Parathyroid adenoma (tissue), 2 donors: ENCODE data around the gene LPO.

ENCODE experiments used
- H2AFZ ChIP-seq: fragments of 300-600 bp; sonication (generic); one replicate; pipeline ENCODE4 v1.7.0; 2017; ENCODE audit warnings: antibody characterized with exemption, mild to moderate bottlenecking
- H3K27ac ChIP-seq: fragments of 300-600 bp; sonication (generic); one replicate; pipeline ENCODE4 v1.7.0; 2017
- H3K27me3 ChIP-seq: fragments of 300-600 bp; sonication (generic); one replicate; pipeline ENCODE4 v1.7.0; 2017; ENCODE audit warnings: low read length; ENCODE audit not compliant: control insufficient read depth, insufficient read depth
- H3K36me3 ChIP-seq: fragments of 300-600 bp; sonication (generic); one replicate; pipeline ENCODE4 v1.7.0; 2017; ENCODE audit warnings: low read length; ENCODE audit not compliant: control insufficient read depth, insufficient read depth
- H3K4me1 ChIP-seq: fragments of 300-600 bp; sonication (generic); one replicate; pipeline ENCODE4 v1.7.0; 2017; ENCODE audit warnings: control low read depth
- H3K4me2 ChIP-seq: fragments of 300-600 bp; sonication (generic); one replicate; pipeline ENCODE4 v1.7.0; 2017; ENCODE audit warnings: low read length
- H3K4me3 ChIP-seq: fragments of 300-600 bp; sonication (generic); one replicate; pipeline ENCODE4 v1.7.0; 2017; ENCODE audit warnings: low read depth, low read length
- H3K79me2 ChIP-seq: fragments of 300-600 bp; sonication (generic); one replicate; pipeline ENCODE4 v1.7.0; 2017; ENCODE audit warnings: control low read depth
- H3K9ac ChIP-seq: fragments of 300-600 bp; sonication (generic); one replicate; pipeline ENCODE4 v1.7.0; 2017; ENCODE audit warnings: mild to moderate bottlenecking
- H3K9me3 ChIP-seq: fragments of 300-600 bp; sonication (generic); one replicate; pipeline ENCODE4 v1.7.0; 2017; ENCODE audit warnings: low read length; ENCODE audit not compliant: control insufficient read depth
- CTCF ChIP-seq: fragments of 300-600 bp; sonication (generic); IDR thresholded peaks from one replicate; pipeline ENCODE4 v1.7.0; 2017; ENCODE audit warnings: antibody characterized with exemption, mild to moderate bottlenecking
- donor health status: primary hyperparathyroidism.

The LPO gene

GRCh38 chr17:58315281-58315711 lies 76.9 kb downstream of the LPO start:
- H3K4me3 ChIP-seq = no peak overlapping the region
- H3K9me3 ChIP-seq = no peaks in the 10 kb centered on the region
- no peak overlapping the region for H2AFZ ChIP-seq
- H3K4me1 ChIP-seq = no peaks in the 10 kb centered on the region
- H3K79me2 ChIP-seq = no peaks in the 10 kb centered on the region
- no peak for TF ChIP-seq CTCF
- no peak overlapping the region for H3K27ac ChIP-seq
- H3K9ac ChIP-seq = no peak overlapping the region
- H3K36me3 ChIP-seq = no peaks in the 10 kb centered on the region
- no peaks in the 10 kb centered on the region for H3K27me3 ChIP-seq
- H3K4me2 ChIP-seq = no peak overlapping the region

- H3K79me2 ChIP-seq = no peaks in the 10 kb centered on the region
- H3K36me3 ChIP-seq = no peaks in the 10 kb centered on the region
- no peak overlapping the region for H3K4me2 ChIP-seq
- no peaks in the 10 kb centered on the region for H3K27me3 ChIP-seq
- H3K9me3 ChIP-seq = no peaks in the 10 kb centered on the region
- TF ChIP-seq CTCF = no peak
- no peaks in the 10 kb centered on the region for H3K4me1 ChIP-seq
- H3K27ac ChIP-seq = no peak overlapping the region
- H3K4me3 ChIP-seq = no peak overlapping the region
- H3K9ac ChIP-seq = no peak overlapping the region
- no peak overlapping the region for H2AFZ ChIP-seq
These were observed 77.4 kb downstream of the LPO start for GRCh38 chr17:58315750-58316149.

- Histone ChIP-seq H3K4me3 (no peak overlapping the region), H3K27ac (no peak overlapping the region), H3K4me1 (no peaks in the 10 kb centered on the region), H3K36me3 (no peaks in the 10 kb centered on the region), H3K9me3 (no peaks in the 10 kb centered on the region), H3K27me3 (no peaks in the 10 kb centered on the region), H3K9ac (no peak overlapping the region), H2AFZ (no peak overlapping the region), H3K79me2 (no peaks in the 10 kb centered on the region), H3K4me2 (no peak overlapping the region)
- TF ChIP-seq CTCF = no peak
These were observed 78.0 kb downstream of the LPO start for GRCh38 chr17:58316260-58316960.

GRCh38 chr17:58317421-58318064 lies 79.2 kb downstream of the LPO start:
- H3K36me3 ChIP-seq = no peaks in the 10 kb centered on the region
- H3K4me1 ChIP-seq = no peaks in the 10 kb centered on the region
- H2AFZ ChIP-seq = no peak overlapping the region
- H3K27me3 ChIP-seq = no peaks in the 10 kb centered on the region
- no peak overlapping the region for H3K9ac ChIP-seq
- H3K27ac ChIP-seq = no peak overlapping the region
- H3K79me2 ChIP-seq = no peaks in the 10 kb centered on the region
- no peak overlapping the region for H3K4me3 ChIP-seq
- H3K9me3 ChIP-seq = no peaks in the 10 kb centered on the region
- TF ChIP-seq CTCF = peak; percentile 76
- no peak overlapping the region for H3K4me2 ChIP-seq

GRCh38 chr17:58318065-58318481 lies 79.7 kb downstream of the LPO start:
- H3K9ac ChIP-seq = no peak overlapping the region
- H2AFZ ChIP-seq = no peak overlapping the region
- H3K4me2 ChIP-seq = no peak overlapping the region
- TF ChIP-seq CTCF = no peak
- H3K36me3 ChIP-seq = no peaks in the 10 kb centered on the region
- H3K9me3 ChIP-seq = no peaks in the 10 kb centered on the region
- H3K4me1 ChIP-seq = no peaks in the 10 kb centered on the region
- no peak overlapping the region for H3K4me3 ChIP-seq
- no peaks in the 10 kb centered on the region for H3K27me3 ChIP-seq
- H3K27ac ChIP-seq = no peak overlapping the region
- no peaks in the 10 kb centered on the region for H3K79me2 ChIP-seq
